GM12892 (cell line): ENCODE data around the gene CNTLN.

ENCODE experiments used
- POLR2A ChIP-seq: IDR thresholded peaks from 2 replicates; pipeline ENCODE4 v1.6.1; 2011; ENCODE audit warnings: low read depth, low read length, control low read depth
- POLR2AphosphoS5 ChIP-seq: IDR thresholded peaks from 2 replicates; pipeline ENCODE4 v1.6.1; 2011; ENCODE audit warnings: low read depth, low read length, control low read depth

DNA sequence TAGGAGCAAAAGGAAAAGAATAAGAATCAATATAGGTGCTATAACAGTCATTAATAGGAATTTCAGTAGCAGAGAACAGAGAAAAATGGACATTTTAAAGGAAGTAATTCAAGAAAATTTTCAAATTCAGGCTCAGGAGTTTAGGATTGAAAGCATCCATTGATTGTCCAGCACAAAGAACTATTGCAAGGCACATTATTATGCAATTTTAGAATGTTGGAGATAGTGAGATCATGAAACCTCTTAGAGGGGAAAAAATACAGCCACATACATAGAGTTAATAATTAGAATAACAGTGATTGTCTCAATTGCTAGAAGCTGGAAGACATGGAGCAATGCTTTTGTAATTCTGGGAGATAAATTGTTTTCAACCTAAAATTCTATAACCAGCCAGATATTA lies 31.5 kb downstream of the CNTLN start:
- TF ChIP-seq POLR2AphosphoS5 (no peak), POLR2A (no peak)
